Psoas muscle (tissue), 8 donors: ENCODE measurements around the gene ERN1. TPM values are rescaled to one million over a fixed set of nuclear protein-coding genes. Genes with fewer than 3 reads are reported as not detected.

Source experiments
- ATAC-seq, 4 donors: fragments of 200-7000 bp; cut with Tn5 transposase; one replicate each; pipeline ENCODE4 v1.9.1; 2020; ENCODE audit warnings: moderate library complexity in 3 of 4, mild to moderate bottlenecking in 2 of 4
- DNase-seq, 2 donors: peaks; one replicate each; pipeline ENCODE4 v3.0.0-alpha.2; 2020
- H3K27ac ChIP-seq: fragments of 200-600 bp; one replicate; pipeline ENCODE4 v1.8.0; 2022
- H3K27me3 ChIP-seq, 3 donors: fragments of 200-600 bp in 1 of 3; one replicate each; pipeline versions ENCODE4 v1.6.1 to v1.8.0; 2013 to 2022; ENCODE audit warnings: low read length in 2 of 3, mild to moderate bottlenecking in 2 of 3, moderate library complexity in 1 of 3; ENCODE audit not compliant: insufficient read depth in 3 of 3
- H3K36me3 ChIP-seq, 2 donors: fragments of 200-600 bp in 1 of 2; one replicate each; pipeline versions ENCODE4 v1.6.1 to v1.8.0; 2013 to 2022; ENCODE audit warnings: low read depth in 1 of 2, mild to moderate bottlenecking in 1 of 2, moderate library complexity in 1 of 2; ENCODE audit not compliant: insufficient read depth in 1 of 2
- H3K4me1 ChIP-seq: fragments of 200-600 bp; one replicate; pipeline ENCODE4 v1.8.0; 2022
- H3K4me3 ChIP-seq: fragments of 200-600 bp; one replicate; pipeline ENCODE4 v1.8.0; 2022; ENCODE audit warnings: mild to moderate bottlenecking
- H3K9me3 ChIP-seq: fragments of 200-600 bp; one replicate; pipeline ENCODE4 v1.8.0; 2022
- WGBS, 3 donors: extraction: QIAGEN DNeasy Blood & Tissue Kit; methylation state at CpG; one replicate each; pipeline versions ENCODE4 v1.1.6 to v1.1.7; 2013; 5-methylcytosine and 5-hydroxymethylcytosine counted together
- intact Hi-C, 2 donors: fragments of 100-400 bp; cut with DNase I; formaldehyde crosslinking; loops; one replicate each; pipeline versions ENCODE4 v1.11.0 to v1.14.2; 2022
- polyA plus RNA-seq, 3 donors: library from polyadenylated mRNA; stranded (reverse); fragments of 200-250 nt; gene quantifications; one replicate each; pipeline ENCODE4 v1.2.3, GENCODE V29; 2013
- total RNA-seq, 4 donors: library from RNA; stranded (reverse); fragmentation: NEBNext Ultra II Directional in 2 of 4; extraction: Animal tissue kit (Norgen Biotek cat#: 25700) in 2 of 4; gene quantifications; one replicate each; pipeline versions ENCODE4 v1.2.1 to v1.2.4, GENCODE V29; 2021 to 2023
- TF ChIP-seq, protein P1 (sequence below): fragments of 200-600 bp; IDR thresholded peaks from one replicate; pipeline ENCODE4 v1.8.0; 2022; ENCODE audit warnings: antibody characterized with exemption
- donor health status: healthy with polysubstance abuse.
- donor health status: DM: no; HTN: no; CAD: no; lungs with moderate emphysema.
- donor health status: Bipolar disorder and iron deficiency.
- donor health status: healthy.
- donor health status: DM: yes; HTN: yes; CAD: no.
- donor health status: DM: no; HTN: no; CAD: no.
- donor health status: DM: no; HTN: no; CAD: no.
- donor health status: DM: yes; HTN: yes; CAD: no.

The ERN1 gene
- total and polyA plus RNA-seq, 7 donors: 2.8 to 16.6 (median 10.6) TPM

DNA sequence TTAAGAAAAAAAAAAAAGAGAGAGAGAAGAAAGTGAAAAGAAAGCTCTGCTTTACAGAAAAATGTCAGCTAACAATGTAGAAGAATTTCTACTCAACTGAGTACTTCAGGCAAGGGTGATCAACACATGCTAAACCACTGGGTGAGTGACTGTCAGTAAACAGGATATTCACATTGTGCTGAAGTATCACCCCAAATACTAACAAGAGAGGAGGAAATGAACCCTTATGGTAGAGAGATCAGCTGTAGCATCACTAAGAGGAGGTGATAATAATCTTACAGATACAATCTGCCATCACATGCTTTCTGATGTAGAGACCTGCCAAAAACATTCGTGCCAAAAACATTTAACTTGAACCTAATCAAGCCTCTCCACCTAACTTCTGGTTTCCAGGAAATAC, 78.8 kb downstream of the ERN1 start:
- Histone ChIP-seq H3K4me3 (no peak overlapping the region), H3K36me3 (peaks cover 0 to 98% of the 10 kb centered on the region in 2 donors), H3K9me3 (no peaks in the 10 kb centered on the region), H3K27me3 (no peaks in the 10 kb centered on the region), H3K4me1 (no peaks in the 10 kb centered on the region), H3K27ac (no peak overlapping the region)
- intact Hi-C loops: no loop called here
- DNase-seq (no peak), ATAC-seq (no peak)
- 57 to 68% (median 64%) methylated on average over 1 of the region's 1 CpG for WGBS, 3 donors
- TF ChIP-seq, protein P1, sequence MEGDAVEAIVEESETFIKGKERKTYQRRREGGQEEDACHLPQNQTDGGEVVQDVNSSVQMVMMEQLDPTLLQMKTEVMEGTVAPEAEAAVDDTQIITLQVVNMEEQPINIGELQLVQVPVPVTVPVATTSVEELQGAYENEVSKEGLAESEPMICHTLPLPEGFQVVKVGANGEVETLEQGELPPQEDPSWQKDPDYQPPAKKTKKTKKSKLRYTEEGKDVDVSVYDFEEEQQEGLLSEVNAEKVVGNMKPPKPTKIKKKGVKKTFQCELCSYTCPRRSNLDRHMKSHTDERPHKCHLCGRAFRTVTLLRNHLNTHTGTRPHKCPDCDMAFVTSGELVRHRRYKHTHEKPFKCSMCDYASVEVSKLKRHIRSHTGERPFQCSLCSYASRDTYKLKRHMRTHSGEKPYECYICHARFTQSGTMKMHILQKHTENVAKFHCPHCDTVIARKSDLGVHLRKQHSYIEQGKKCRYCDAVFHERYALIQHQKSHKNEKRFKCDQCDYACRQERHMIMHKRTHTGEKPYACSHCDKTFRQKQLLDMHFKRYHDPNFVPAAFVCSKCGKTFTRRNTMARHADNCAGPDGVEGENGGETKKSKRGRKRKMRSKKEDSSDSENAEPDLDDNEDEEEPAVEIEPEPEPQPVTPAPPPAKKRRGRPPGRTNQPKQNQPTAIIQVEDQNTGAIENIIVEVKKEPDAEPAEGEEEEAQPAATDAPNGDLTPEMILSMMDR: no peak

DNA sequence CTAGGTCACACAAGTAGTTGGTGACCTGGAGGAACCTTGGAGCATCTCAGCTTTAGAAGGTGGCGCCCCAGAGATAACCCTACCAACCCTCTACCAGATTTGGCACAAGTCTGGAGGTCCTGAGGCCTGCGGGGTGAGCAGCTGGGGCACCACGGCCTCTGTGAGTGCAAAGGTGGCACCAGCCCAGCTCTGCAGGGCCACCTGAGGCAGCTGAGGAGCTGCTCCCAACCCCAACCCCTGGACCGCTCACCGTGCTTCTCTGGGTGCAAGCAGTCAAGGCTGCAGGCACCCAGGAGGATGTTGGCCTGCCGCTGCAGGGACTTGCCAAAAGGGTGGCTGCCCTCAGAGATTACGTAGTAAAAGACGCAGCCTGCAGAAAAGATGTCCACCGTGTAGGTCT, 81.1 kb downstream of the ERN1 start:
- no peak overlapping the region for H3K4me3 ChIP-seq
- TF ChIP-seq, protein P1: no peak
- no peaks in the 10 kb centered on the region for H3K9me3 ChIP-seq
- peaks cover 0 to 100% of the 10 kb centered on the region in 2 donors for H3K36me3 ChIP-seq
- H3K27ac ChIP-seq: no peak overlapping the region
- no peak for DNase-seq
- no peaks in the 10 kb centered on the region for H3K27me3 ChIP-seq
- 88 to 95% (median 91%) methylated on average over 9 of the region's 9 CpGs for WGBS, 3 donors
- H3K4me1 ChIP-seq: no peaks in the 10 kb centered on the region
- intact Hi-C loops: no loop called here
- ATAC-seq: no peak

DNA sequence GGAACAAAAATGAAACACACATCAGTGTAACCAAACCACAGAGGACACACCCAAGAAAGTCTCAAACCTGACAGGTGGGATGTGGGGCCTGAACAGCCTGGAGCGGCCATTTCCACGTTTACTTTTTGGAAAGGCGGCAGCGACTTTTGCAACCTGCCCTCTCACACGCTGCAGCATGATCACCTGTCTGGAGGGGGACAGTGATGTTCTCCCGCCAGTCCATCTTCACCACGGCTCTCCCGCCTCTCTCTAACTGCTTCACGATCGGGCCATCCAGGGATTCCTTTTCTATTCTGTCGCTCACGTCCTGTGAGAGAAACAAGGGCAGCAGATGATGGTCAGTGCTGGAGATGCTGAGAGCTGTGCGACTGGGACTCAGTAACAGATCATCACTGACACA, 84.8 kb downstream of the ERN1 start:
- WGBS, 3 donors: 88 to 89% (median 89%) methylated on average over 13 of the region's 13 CpGs
- intact Hi-C loops: no loop called here
- Histone ChIP-seq H3K27ac (no peak overlapping the region), H3K4me3 (no peak overlapping the region), H3K9me3 (no peaks in the 10 kb centered on the region), H3K36me3 (peaks cover 0 to 86% of the 10 kb centered on the region in 2 donors), H3K27me3 (no peaks in the 10 kb centered on the region), H3K4me1 (no peaks in the 10 kb centered on the region)
- ATAC-seq (no peak), DNase-seq (no peak)
- TF ChIP-seq, protein P1: no peak

DNA sequence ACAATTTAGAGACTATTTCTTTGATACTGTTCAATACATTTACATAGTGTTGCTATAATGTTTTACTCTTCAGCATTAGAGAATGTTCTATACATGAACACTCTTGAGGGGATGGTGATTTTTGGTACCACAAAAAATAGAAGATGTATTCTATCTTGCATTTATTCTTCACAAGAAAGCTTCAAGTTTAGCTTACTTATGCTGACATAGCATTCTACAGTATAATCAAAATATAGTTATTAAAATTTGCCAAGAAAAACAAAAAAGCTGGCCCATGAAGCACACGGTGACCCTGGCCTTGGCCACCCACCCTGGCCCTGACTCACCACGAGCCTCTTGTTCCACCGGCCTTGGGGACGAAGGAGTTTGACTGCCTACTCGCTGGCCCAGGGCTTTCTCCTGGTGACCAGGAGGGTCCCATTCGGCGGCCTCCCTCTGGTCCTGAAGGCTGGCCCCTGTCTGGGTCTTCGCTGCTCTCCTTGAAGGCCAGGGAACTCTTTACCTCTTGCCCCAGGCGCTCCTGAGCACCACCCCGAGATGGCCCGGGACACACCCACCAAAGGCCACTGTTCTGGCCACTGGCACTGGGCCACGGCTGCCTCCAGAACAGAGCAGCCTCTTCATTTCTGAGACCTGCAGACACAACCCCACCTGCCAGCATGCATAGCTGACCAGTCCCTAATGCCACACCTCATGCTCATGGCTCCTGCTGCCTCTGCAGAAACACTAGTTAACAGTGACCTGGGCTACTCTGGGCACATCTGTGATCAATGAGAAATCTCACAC, 87.1 kb downstream of the ERN1 start:
- no peak overlapping the region for H3K27ac ChIP-seq
- no peaks in the 10 kb centered on the region for H3K9me3 ChIP-seq
- H3K27me3 ChIP-seq: no peaks in the 10 kb centered on the region
- no peak overlapping the region for H3K4me3 ChIP-seq
- H3K36me3 ChIP-seq: peaks cover 0 to 63% of the 10 kb centered on the region in 2 donors
- ATAC-seq (no peak), DNase-seq (no peak)
- WGBS, 3 donors: 85 to 87% (median 85%) methylated on average over 12 of the region's 12 CpGs
- TF ChIP-seq, protein P1: no peak
- intact Hi-C loops: loop anchor here in 1 of 2 donors (5.0 kb wide), 1 partner anchor 84 kb away; no protein-coding TSS in a partner anchor
- no peaks in the 10 kb centered on the region for H3K4me1 ChIP-seq
